ENCODE measurements around the gene TAB2.

DNA sequence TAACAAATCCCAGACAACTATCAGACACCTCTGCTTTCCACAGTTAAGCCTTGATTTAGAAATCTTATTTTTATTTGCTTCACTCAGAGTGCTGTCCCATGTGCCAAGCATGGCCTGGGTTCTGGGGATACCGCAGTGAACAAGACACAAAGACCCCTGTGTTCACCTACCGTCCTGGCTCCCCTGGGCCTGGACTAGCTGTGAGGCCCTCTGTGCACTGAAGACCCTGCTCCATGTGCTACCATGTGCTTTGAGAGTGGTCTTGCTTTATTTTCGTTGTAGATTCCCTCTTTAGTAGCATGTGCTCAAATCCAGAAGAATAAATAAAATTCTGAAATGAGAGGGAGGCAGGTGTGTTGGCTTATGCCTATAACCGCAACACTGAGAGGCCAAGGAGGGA is 105.1 kb downstream of the TAB2 start:
- TF ChIP-seq, protein P1, sequence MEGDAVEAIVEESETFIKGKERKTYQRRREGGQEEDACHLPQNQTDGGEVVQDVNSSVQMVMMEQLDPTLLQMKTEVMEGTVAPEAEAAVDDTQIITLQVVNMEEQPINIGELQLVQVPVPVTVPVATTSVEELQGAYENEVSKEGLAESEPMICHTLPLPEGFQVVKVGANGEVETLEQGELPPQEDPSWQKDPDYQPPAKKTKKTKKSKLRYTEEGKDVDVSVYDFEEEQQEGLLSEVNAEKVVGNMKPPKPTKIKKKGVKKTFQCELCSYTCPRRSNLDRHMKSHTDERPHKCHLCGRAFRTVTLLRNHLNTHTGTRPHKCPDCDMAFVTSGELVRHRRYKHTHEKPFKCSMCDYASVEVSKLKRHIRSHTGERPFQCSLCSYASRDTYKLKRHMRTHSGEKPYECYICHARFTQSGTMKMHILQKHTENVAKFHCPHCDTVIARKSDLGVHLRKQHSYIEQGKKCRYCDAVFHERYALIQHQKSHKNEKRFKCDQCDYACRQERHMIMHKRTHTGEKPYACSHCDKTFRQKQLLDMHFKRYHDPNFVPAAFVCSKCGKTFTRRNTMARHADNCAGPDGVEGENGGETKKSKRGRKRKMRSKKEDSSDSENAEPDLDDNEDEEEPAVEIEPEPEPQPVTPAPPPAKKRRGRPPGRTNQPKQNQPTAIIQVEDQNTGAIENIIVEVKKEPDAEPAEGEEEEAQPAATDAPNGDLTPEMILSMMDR (IDR thresholded peaks at IDR 0.05) = no peak
- TF ChIP-seq, protein P2, sequence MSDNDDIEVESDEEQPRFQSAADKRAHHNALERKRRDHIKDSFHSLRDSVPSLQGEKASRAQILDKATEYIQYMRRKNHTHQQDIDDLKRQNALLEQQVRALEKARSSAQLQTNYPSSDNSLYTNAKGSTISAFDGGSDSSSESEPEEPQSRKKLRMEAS (CRISPR knock-in tag; IDR thresholded peaks at IDR 0.05) = no peak

All from WTC11 (cell line).